ENCODE data around the gene RPS6KA3. TPM values are rescaled to one million over a fixed set of nuclear protein-coding genes. Genes with fewer than 3 reads are reported as not detected.

Gene RPS6KA3
- total and polyA plus RNA-seq, 2 of the 8 experiments (the other 6 are each of a cell fraction or from before 2014, with no cell fraction given): 7.1 to 13.0 TPM

- Histone ChIP-seq H3K18ac (ENCODE audit: extremely low read depth, low read length) (no peak overlapping the region), H2AK5ac (ENCODE audit: low read depth, low read length) (no peak overlapping the region), H3K9ac (replicated peaks in 1 of 4; ENCODE audit: extremely low read depth in 1 of 4, low read depth in 3 of 4, low read length in 3 of 4) (no peak overlapping the region), H3K14ac (ENCODE audit: insufficient read length) (no peak overlapping the region), H3K56ac (replicated peaks; ENCODE audit: insufficient read length, low read depth, low read length) (no peak overlapping the region), H2BK15ac (ENCODE audit: low read length) (no peak overlapping the region), H2BK20ac (ENCODE audit: low read length) (no peak overlapping the region), H3K27ac (ENCODE audit: low read depth, low read length) (no peak overlapping the region), H2BK5ac (ENCODE audit: low read depth, low read length) (no peak overlapping the region), H4K20me1 (replicated peaks in 1 of 2; ENCODE audit: control insufficient read depth in 1 of 2, insufficient read depth in 2 of 2, low read length in 2 of 2) (no peaks in the 10 kb centered on the region), H3K36me3 (ENCODE audit: control insufficient read depth in 2 of 4, insufficient read depth in 4 of 4, low read length in 3 of 4) (no peaks in the 10 kb centered on the region), H2BK12ac (ENCODE audit: low read depth, low read length) (no peak overlapping the region), H2AFZ (ENCODE audit: low read length) (no peak overlapping the region), H4K8ac (ENCODE audit: extremely low read depth, insufficient read depth, low read length) (no peak overlapping the region), H4K91ac (replicated peaks; ENCODE audit: insufficient read length, low read length) (no peak overlapping the region), H3K4me3 (ENCODE audit: extremely low read depth in 1 of 4, insufficient read depth in 2 of 4, low read depth in 3 of 4, low read length in 4 of 4) (no peak overlapping the region), H2BK120ac (replicated peaks; ENCODE audit: low read depth, low read length) (no peak overlapping the region), H3K4me2 (ENCODE audit: insufficient read depth in 1 of 2, low read depth in 2 of 2, low read length in 2 of 2) (no peak overlapping the region), H3K23ac (ENCODE audit: insufficient read length) (no peak overlapping the region), H3K23me2 (ENCODE audit: low read depth, low read length) (no peaks in the 10 kb centered on the region), H3K79me1 (ENCODE audit: low read depth, low read length) (no peaks in the 10 kb centered on the region), H3K79me2 (ENCODE audit: control insufficient read depth in 1 of 2, insufficient read depth in 2 of 2, low read length in 2 of 2) (no peaks in the 10 kb centered on the region), H3K27me3 (replicated peaks in 1 of 4; ENCODE audit: control insufficient read depth in 3 of 4, extremely low read depth in 1 of 4, insufficient read depth in 3 of 4, low read length in 3 of 4) (no peaks in the 10 kb centered on the region), H3K9me3 (ENCODE audit: insufficient read depth in 2 of 2, low read depth in 1 of 2, low read length in 1 of 2) (no peaks in the 10 kb centered on the region), H3K4ac (replicated peaks; ENCODE audit: insufficient read length, low read depth, low read length) (no peak overlapping the region), H3K4me1 (replicated peaks in 1 of 4; ENCODE audit: control insufficient read depth in 3 of 4, insufficient read depth in 4 of 4, low read length in 3 of 4) (no peaks in the 10 kb centered on the region), H4K5ac (ENCODE audit: insufficient read length, low read depth, low read length) (no peak overlapping the region)
- CTCF ChIA-PET (ENCODE audit: partially characterized antibody): no interaction called here
- 86% methylated on average over 2 of the region's 2 CpGs; no CpG with 5 or more reads in 1 of the 2 experiments for WGBS, 2 experiments (ENCODE audit: extremely low coverage in 1 of 2, insufficient coverage in 1 of 2, insufficient read length in 1 of 2, insufficient replicate concordance in 2 of 2, low coverage in 1 of 2, low lambda C conversion rate in 2 of 2, missing lambda C conversion rate in 1 of 2)
- FAIRE-seq: no peak
- POLR2A ChIA-PET (ENCODE audit: partially characterized antibody): no interaction called here
- DNase-seq (ENCODE audit: low read depth in 1 of 2, low spot score in 2 of 2): no peak
- TF ChIP-seq JUN (IDR thresholded peaks at IDR 0.05; ENCODE audit: low read depth, low read length) (no peak), GABPA (IDR thresholded peaks at IDR 0.05; ENCODE audit: borderline replicate concordance, insufficient read depth, low read length) (no peak), TAF7 (optimal IDR thresholded peaks at IDR 0.05; ENCODE audit: borderline replicate concordance, low read depth, low read length) (no peak), ATF3 (IDR thresholded peaks at IDR 0.05; ENCODE audit: insufficient read depth, low read depth, low read length) (no peak), RBBP5 (IDR thresholded peaks at IDR 0.05; ENCODE audit: borderline replicate concordance, low read depth, low read length) (no peak), CREB1 (IDR thresholded peaks at IDR 0.05) (no peak), TBP (IDR thresholded peaks at IDR 0.05; ENCODE audit: low read depth, low read length) (no peak), POU5F1 (IDR thresholded peaks at IDR 0.05; ENCODE audit: low read depth, low read length) (no peak), CBX5 (IDR thresholded peaks at IDR 0.05; ENCODE audit: low read depth, low read length) (no peak)
- TF ChIP-seq, protein P1, sequence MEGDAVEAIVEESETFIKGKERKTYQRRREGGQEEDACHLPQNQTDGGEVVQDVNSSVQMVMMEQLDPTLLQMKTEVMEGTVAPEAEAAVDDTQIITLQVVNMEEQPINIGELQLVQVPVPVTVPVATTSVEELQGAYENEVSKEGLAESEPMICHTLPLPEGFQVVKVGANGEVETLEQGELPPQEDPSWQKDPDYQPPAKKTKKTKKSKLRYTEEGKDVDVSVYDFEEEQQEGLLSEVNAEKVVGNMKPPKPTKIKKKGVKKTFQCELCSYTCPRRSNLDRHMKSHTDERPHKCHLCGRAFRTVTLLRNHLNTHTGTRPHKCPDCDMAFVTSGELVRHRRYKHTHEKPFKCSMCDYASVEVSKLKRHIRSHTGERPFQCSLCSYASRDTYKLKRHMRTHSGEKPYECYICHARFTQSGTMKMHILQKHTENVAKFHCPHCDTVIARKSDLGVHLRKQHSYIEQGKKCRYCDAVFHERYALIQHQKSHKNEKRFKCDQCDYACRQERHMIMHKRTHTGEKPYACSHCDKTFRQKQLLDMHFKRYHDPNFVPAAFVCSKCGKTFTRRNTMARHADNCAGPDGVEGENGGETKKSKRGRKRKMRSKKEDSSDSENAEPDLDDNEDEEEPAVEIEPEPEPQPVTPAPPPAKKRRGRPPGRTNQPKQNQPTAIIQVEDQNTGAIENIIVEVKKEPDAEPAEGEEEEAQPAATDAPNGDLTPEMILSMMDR (IDR thresholded peaks at IDR 0.05; ENCODE audit: control extremely low read depth in 1 of 3, insufficient read depth in 1 of 3, low read depth in 1 of 3, low read length in 3 of 3): no peak
- TF ChIP-seq, protein P2, sequence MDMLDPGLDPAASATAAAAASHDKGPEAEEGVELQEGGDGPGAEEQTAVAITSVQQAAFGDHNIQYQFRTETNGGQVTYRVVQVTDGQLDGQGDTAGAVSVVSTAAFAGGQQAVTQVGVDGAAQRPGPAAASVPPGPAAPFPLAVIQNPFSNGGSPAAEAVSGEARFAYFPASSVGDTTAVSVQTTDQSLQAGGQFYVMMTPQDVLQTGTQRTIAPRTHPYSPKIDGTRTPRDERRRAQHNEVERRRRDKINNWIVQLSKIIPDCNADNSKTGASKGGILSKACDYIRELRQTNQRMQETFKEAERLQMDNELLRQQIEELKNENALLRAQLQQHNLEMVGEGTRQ (IDR thresholded peaks at IDR 0.05; ENCODE audit: low read length): no peak
Measured at GRCh38 chrX:20315140-20315539, 48.4 kb upstream of the RPS6KA3 start.
